Panc1 (cell line): ENCODE measurements around the gene KCTD1.

Source experiments
- POLR2AphosphoS5 ChIP-seq: IDR thresholded peaks from 2 replicates; pipeline ENCODE4 v1.6.1; 2012; ENCODE audit warnings: mild to moderate bottlenecking, low read depth, low read length, moderate library complexity
- SIN3A ChIP-seq: IDR thresholded peaks from 2 replicates; pipeline ENCODE4 v1.6.1; 2012; ENCODE audit warnings: low read depth, mild to moderate bottlenecking, low read length, moderate library complexity, borderline replicate concordance; ENCODE audit not compliant: insufficient read depth
- TCF7L2 ChIP-seq: IDR thresholded peaks from 2 replicates; pipeline ENCODE4 v1.6.1; 2011; ENCODE audit warnings: mild to moderate bottlenecking, low read depth, low read length, inconsistent platforms
- TF ChIP-seq, protein P1 (sequence below): fragments of 450-650 bp; IDR thresholded peaks from 2 replicates; pipeline ENCODE4 v1.5.1; 2017; ENCODE audit warnings: mild to moderate bottlenecking
- TF ChIP-seq, protein P2 (sequence below), 2 experiments: IDR thresholded peaks; 2 replicates each; pipeline ENCODE4 v1.6.1; 2011 to 2012; ENCODE audit warnings: low read depth in 2 of 2, control low read depth in 1 of 2, low read length in 1 of 2, mild to moderate bottlenecking in 1 of 2, moderate library complexity in 1 of 2; ENCODE audit not compliant: insufficient read depth in 1 of 2

DNA sequence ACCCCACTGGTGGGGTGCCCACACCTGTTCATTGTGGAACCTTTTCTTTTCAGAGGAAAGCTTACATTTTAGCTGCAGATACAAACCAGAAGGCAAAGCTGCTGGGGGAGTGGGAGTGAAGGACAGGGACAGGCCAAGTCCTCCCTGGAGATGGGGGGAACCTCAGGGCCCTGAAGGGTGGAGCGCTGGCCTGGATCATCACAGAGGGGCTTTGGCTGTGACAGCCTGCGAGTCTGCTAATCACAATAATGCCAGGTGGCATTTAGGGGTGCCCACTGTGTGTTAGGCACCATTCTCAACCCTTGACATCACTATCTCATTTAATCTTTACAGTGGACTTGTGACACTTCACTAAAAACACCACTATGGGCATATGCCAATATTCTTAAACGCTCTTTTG is 27.4 kb downstream of the KCTD1 start:
- TF ChIP-seq, protein P1, sequence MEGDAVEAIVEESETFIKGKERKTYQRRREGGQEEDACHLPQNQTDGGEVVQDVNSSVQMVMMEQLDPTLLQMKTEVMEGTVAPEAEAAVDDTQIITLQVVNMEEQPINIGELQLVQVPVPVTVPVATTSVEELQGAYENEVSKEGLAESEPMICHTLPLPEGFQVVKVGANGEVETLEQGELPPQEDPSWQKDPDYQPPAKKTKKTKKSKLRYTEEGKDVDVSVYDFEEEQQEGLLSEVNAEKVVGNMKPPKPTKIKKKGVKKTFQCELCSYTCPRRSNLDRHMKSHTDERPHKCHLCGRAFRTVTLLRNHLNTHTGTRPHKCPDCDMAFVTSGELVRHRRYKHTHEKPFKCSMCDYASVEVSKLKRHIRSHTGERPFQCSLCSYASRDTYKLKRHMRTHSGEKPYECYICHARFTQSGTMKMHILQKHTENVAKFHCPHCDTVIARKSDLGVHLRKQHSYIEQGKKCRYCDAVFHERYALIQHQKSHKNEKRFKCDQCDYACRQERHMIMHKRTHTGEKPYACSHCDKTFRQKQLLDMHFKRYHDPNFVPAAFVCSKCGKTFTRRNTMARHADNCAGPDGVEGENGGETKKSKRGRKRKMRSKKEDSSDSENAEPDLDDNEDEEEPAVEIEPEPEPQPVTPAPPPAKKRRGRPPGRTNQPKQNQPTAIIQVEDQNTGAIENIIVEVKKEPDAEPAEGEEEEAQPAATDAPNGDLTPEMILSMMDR = no peak
- TF ChIP-seq, protein P2, sequence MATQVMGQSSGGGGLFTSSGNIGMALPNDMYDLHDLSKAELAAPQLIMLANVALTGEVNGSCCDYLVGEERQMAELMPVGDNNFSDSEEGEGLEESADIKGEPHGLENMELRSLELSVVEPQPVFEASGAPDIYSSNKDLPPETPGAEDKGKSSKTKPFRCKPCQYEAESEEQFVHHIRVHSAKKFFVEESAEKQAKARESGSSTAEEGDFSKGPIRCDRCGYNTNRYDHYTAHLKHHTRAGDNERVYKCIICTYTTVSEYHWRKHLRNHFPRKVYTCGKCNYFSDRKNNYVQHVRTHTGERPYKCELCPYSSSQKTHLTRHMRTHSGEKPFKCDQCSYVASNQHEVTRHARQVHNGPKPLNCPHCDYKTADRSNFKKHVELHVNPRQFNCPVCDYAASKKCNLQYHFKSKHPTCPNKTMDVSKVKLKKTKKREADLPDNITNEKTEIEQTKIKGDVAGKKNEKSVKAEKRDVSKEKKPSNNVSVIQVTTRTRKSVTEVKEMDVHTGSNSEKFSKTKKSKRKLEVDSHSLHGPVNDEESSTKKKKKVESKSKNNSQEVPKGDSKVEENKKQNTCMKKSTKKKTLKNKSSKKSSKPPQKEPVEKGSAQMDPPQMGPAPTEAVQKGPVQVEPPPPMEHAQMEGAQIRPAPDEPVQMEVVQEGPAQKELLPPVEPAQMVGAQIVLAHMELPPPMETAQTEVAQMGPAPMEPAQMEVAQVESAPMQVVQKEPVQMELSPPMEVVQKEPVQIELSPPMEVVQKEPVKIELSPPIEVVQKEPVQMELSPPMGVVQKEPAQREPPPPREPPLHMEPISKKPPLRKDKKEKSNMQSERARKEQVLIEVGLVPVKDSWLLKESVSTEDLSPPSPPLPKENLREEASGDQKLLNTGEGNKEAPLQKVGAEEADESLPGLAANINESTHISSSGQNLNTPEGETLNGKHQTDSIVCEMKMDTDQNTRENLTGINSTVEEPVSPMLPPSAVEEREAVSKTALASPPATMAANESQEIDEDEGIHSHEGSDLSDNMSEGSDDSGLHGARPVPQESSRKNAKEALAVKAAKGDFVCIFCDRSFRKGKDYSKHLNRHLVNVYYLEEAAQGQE (IDR thresholded peaks at IDR 0.05; ENCODE audit: insufficient read depth in 1 of 2, low read depth in 2 of 2, low read length in 1 of 2) = no peak
- no peak for TF ChIP-seq POLR2AphosphoS5
- no peak for TF ChIP-seq TCF7L2
- TF ChIP-seq SIN3A = no peak
